Activated CD4-positive, alpha-beta T cell treated with anti-CD3 and anti-CD28 coated beads, Interleukin-2, amount 50 U/mL, for 16 hours (primary cell): ENCODE data around the gene ELF4.
A peak's percentile ranks its signal among the peaks of the same experiment; 100 is the strongest.

ENCODE experiments used
- DNase-seq: peaks from one replicate; pipeline ENCODE4 v3.0.0-alpha.2; 2020

The ELF4 gene

GRCh38 chrX:130111220-130112154, 1.2 kb upstream of the ELF4 start:
- no peak for DNase-seq

GRCh38 chrX:130109429-130110378, 593 bp downstream of the ELF4 start:
- DNase-seq: no peak

- DNase-seq: peak; percentile 57
These were observed 1.5 kb downstream of the ELF4 start for GRCh38 chrX:130108647-130109428.

- no peak for DNase-seq
These were observed 4.2 kb downstream of the ELF4 start for GRCh38 chrX:130106071-130106470.

GRCh38 chrX:130105244-130105643, 5.1 kb downstream of the ELF4 start:
- DNase-seq: no peak

GRCh38 chrX:130103605-130104004, 6.7 kb downstream of the ELF4 start:
- DNase-seq: no peak

- no peak for DNase-seq
These were observed 10.1 kb downstream of the ELF4 start for GRCh38 chrX:130100180-130100579.

GRCh38 chrX:130098210-130098552, 12.1 kb downstream of the ELF4 start:
- no peak for DNase-seq

- no peak for DNase-seq
These were observed 12.6 kb downstream of the ELF4 start for GRCh38 chrX:130097507-130098209.

GRCh38 chrX:130095249-130096030, 14.9 kb downstream of the ELF4 start:
- DNase-seq: no peak

GRCh38 chrX:130094696-130095095, 15.6 kb downstream of the ELF4 start:
- no peak for DNase-seq

GRCh38 chrX:130093271-130093670, 17.0 kb downstream of the ELF4 start:
- DNase-seq: no peak

GRCh38 chrX:130091980-130092522, 18.2 kb downstream of the ELF4 start:
- peak; percentile 92 for DNase-seq

GRCh38 chrX:130090364-130090763, 19.9 kb downstream of the ELF4 start:
- DNase-seq: no peak

GRCh38 chrX:130086447-130087206, 23.7 kb downstream of the ELF4 start:
- peak; percentile 87 for DNase-seq

- DNase-seq: peak; percentile 47
These were observed 24.5 kb downstream of the ELF4 start for GRCh38 chrX:130085551-130086446.

- DNase-seq: peak; percentile 39
These were observed 25.6 kb downstream of the ELF4 start for GRCh38 chrX:130084631-130085237.

GRCh38 chrX:130083656-130084382, 26.5 kb downstream of the ELF4 start:
- peak; percentile 43 for DNase-seq
